HL-60/S4 (cell line): ENCODE results near the gene ADAMTS2.

Experiments
- in situ Hi-C: fragments of 300-500 bp; cut with MboI; formaldehyde crosslinking; loops from 2 replicates; pipeline ENCODE4 v1.14.3; 2022; ENCODE audit warnings: low sequenced_read_pairs

The ADAMTS2 gene

DNA sequence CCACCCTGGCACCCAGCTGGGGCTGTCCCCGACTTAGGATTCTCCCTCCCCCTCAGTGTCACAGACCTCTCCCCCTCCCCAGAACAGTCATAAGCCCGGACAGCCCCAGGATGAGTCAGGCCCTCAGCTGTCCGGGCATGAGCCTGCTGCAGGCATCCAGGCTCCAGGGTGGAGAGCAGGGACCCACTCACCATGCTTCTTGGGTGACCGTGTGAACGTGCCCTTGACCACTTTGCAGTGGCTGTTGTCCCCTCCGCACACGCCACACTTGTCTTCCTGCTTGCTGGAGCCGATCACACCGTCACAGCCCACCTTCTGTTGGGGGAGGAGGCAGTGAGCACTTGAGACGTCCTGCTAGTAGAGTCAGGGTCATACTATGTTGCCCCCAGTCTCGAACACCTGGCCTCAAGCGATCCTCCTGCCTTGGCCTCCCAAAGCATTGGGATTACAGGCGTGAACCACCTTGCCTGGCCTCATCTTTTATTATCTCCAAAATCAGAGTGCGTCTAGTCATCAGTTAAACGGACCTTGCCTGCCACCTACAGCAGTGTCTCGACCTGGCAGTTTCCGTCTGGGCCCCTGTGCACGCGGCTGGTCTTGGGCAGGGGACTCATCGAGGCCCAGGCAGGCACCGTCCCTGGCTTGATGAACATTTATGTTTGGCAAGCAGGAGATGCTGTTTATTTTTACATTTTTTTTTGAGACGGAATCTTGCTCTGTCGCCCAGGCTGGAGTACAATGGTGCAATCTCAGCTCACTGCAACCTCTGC lies 212.5 kb downstream of the ADAMTS2 start:
- in situ Hi-C loops: no loop called here

DNA sequence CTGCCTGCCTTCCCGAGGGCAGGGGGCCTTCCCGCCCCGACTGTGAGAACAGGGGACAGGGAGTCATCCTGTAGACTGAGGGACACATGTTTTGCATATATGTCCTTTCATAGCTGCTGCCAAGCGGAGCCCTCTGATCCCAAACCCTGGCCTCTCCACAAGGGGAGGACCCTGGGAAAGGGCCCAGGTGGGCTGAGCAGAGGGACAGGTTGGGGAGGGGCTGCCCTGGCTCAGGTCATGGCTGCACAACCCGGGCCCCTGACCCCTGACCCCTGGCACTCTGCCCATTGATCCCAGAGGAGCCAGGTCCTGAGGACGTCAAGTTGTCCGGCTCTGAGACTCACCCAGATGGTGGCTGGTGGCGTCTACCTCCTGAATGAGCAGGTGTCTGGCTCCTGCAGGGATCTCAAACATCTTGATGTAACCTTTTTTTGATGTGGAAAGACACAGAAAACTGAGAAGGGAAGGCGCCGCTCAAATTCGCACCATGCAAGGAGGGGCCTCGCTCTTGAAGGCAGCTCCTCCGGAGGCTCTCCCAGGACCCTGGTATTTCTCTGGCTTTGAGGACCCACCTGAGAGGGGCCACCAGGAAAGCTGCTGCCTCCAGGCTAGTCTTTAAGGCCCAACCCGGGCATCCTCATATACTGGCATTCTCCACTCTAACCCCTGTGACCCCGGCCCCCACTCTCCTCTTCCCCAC lies 213.2 kb downstream of the ADAMTS2 start:
- in situ Hi-C loops: no loop called here

DNA sequence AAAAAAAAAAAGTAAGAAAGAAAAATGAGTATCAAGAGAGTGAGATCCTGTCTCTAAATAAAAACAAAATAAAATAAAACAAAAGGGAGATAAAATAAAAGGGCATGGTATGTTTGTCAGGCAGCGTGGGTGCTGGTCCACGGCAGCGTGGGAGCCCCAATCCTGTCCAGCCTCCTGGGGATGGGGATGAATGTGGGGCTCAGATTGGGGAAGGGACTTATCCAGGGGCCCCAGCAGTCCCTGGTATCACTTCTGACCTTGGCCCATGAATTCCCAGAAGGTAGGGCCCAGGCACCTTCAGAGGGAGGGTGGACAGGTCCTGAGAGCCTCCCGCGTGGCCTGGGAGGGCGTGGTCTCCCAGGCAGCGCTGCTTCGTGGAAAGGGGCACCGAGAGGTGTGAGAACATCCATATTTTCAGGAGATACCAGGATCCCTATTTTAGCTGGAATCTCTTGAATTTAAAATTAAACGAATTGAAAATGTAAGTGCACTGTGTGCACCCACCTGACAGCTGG lies 213.9 kb downstream of the ADAMTS2 start:
- in situ Hi-C loops: no loop called here

DNA sequence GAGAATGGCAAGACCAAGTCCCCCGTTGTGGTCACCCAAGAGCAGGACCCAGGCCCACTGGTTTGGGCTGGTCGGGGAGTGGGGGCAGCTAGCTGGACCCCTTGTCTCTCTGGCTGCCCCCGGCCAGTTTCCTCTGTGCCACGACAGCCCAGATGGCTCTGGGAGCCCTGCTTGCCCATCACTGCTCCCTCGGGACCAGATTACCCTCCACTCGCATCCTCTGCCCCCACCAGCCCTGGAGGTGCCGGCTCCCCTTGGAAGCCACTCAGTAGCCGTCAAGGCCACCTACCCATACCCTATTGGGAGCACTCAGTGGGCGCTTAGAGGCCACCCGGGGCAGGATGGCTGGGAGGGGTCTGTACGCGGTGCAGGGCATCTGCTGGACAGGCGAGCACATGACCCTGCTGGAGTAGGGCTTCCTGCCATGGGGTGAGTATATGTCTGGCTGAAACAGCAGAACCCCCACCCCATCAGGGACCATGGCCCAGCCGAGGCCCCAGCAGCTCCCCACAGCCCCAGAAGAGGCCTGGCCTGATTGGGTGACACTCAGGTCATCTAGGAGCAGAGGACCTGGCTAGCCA lies 215.1 kb downstream of the ADAMTS2 start:
- in situ Hi-C loops: no loop called here

DNA sequence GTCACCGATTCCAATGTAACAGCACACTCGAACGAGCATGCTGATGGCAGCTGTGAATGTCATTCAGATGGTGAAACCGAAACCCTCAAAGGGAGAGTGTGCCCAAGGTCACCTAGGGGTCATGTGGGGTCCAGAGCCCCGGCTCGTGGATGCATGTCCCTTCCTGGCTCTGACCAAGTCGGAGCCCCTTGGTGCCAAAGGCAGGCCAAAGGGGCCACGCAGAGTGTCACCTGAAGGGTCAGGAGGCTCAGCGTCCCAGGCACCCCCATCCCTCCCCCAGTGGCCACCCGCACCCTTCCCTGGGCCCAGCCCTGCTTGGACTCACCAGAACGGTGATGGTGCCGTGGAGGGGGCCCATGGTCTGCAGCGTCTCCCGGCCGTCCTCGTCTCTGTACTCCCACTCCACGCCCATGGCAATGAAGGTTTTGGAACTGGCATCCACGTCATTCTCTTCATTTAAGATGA lies 215.6 kb downstream of the ADAMTS2 start:
- in situ Hi-C loops: no loop called here

DNA sequence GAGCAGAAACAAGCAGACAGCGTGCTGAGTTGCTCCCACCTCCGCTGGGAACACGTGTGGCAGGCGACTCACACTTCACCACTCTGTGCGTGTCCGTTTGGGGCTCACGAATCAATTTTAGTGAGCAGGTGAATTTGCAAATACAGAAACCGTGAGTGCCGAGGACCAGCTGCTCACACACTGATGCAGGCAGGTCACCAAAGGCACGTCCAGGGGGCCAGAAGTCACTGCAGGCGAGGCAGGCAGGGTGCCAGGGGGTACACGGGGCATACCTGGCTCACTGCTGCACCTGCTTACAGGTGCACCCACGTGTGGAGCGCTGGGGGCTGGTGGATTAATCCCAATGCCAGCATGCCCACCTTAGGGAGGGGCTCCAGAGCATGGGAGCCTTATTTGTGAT lies 216.3 kb downstream of the ADAMTS2 start:
- in situ Hi-C loops: no loop called here

DNA sequence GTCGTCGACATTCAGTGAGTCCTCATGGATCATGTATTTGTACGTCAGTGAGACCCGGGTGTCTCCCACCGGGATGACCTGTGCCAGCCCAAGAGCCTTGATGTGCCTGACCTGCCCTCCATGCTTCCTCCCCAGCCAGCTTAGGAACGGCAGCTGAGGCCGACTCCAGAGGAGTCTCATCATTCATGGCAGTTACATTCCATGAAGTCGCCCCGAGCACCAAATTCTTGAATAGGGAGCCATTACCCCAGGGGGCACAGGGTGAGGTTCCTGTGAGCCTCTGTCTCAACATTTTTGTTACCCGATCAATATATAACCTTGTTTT lies 217.3 kb downstream of the ADAMTS2 start:
- in situ Hi-C loops: no loop called here

DNA sequence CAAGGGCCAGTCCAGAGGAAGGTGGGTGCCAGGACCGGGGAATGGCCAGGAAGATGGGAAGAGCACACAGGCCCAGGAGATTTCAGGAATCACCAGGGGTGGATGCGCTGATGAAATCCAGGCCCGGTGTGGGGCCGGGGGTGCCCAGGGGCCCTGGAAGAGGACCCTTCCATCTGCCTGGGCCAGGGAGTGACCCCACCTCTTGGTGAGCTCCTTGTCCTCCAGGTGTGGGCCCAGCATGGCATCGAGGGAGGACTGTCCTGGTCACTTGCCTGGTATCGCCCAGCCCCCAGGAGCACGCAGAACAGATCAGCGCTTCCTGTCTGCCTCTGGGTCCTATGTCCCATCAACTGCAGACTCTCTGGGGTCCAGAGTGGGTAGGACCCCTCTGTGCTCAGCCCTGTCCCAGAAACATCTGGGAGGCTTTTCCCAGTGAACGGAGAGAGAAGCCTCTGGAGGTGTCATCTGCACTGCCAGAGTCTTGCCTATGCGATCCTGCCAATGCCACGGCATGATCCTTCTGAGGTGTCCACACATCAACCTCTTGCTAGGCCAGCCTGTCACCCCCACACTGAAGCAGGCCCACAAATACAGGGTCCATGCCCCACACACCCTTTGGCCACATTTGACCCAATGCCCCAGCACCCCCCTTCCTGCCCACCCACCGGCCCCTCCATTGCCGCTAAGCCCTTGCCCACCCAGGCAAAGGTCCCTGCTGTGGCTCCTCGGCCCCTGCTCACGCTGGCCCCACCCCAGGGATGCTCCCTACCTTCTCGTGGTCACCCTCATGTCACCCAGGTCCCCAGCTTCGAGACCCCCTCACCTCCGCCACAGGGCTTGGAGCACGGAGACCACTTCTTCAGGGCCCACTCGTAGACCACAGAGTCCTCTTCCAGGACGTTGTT lies 217.9 kb downstream of the ADAMTS2 start:
- in situ Hi-C loops: no loop called here

DNA sequence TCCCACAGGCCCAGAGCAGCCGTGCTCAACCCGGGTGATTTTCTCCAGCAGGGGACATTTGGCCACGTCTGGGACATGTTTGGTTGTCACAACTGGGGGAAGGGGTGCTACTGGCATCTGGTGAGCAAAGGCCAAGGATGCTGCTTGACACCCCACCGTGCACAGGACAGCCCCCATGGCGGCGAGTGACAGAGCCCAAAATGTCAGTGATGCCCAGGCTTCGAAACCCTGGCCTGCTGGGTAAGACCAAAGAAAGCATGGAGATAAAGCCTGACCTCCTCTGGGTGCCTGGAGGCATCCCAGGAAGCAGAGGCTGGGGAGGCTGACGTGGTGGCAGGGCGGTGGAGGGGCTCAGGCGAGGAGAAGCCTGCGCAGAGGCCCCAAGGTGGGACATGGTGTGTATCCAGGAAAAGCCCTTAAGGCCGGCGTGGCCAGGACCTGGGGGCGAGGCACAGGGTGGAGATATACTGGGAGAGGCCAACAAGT lies 218.7 kb downstream of the ADAMTS2 start:
- in situ Hi-C loops: no loop called here

DNA sequence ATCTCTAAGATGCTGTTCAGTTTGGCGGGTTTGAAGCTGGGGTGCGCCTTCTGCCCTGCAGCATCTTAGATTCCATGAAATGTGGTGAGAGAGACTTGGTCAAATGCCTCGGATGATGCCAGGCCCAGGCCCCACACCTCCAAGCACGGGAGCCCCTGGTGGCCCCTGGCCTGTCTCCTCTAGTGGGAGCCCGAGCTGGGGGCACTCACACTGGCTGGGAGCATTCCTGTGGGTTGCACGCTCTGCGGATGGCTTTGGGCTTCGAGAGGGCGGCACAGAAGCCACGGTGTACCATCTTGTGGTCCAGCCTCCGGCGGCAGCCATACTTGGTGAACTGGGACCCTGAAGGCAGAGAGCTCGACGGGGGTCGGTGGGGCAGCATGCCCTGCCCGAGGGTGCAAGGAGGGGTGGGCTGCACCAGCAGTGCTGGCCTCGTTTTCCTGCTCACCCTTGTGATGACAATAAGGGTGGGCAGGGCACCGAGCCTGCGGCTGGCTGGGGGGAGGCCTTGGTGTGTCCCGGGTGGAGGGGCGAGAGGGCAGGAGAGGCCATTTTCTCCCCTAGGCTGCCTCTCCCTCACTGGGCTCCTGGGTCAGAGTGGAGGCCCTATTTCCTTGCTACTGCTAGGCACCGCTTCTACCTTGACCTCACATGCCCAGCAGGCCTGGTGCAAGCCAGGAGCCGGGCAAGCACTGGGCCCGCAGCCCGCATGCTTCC lies 219.3 kb downstream of the ADAMTS2 start:
- in situ Hi-C loops: no loop called here

DNA sequence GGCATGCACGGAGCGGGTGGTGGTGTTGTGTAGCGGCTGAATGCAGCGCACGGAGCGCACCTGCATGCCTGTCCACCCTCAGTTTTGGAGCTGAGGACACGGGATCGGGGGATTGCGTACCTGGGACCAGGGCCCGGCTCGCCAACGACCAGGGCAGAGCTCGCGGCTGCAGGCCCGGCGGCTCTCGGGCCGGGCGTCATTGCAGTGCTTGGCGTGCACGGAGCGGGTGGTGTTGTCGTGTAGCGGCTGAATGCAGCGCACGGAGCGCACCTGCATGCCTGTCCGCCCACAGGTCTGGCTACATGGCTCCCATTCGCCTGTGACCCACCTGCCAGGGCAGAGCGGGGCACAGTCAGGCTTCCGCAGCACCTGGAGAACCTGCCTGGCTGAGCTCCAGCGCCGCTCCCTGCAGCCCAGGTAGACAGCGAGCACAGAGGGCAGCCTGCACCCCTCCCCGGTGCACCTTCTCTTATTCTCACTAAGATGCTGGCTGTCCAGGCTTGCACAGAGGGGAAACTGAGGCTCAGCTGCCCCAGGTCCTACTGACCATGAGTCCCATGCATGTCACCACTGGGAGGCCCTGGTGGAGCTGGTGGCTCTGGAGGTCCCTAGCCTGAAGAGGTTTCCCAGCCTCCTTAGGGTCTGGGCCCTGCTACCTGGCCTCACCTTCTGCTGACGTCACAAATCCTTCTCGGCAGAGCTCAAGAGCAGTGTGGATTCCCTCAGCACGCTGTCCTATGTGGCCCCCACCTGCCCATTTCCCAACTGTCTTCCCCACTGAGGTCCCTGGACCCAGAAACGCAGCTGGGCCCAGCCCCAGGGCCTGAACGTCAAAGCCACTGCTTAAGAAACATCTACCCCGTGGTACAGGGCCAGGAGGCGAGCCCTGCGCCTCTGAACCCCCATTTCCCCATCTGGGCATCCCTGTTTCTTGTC lies 220.1 kb downstream of the ADAMTS2 start:
- in situ Hi-C loops: no loop called here

DNA sequence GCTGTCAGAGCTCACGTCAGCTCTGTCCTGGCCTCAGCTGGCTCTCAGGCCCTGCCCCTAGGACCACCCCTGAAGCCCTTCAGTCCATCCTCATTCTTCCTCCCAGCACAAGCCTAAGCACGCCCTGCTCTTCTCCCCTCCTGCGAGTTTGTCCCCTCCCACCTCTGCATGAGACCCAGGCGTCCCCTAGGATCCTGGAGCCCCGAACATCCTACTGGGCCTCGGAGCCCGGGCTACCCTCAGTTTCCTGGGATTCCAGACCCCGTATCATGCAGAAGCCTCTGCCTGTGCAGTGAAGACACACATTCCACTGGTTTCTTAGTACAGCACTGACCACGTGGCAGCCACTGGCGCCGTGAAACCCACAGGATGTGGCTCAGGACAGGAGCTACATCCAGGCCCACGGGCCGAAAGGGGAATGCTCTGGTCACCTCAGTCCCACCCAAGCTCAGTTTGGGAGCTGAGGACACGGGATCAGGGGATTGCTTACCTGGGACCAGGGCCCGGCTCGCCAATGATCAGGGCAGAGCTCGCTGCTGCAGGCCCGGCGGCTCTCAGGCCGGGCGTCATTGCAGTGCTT lies 220.9 kb downstream of the ADAMTS2 start:
- in situ Hi-C loops: no loop called here

DNA sequence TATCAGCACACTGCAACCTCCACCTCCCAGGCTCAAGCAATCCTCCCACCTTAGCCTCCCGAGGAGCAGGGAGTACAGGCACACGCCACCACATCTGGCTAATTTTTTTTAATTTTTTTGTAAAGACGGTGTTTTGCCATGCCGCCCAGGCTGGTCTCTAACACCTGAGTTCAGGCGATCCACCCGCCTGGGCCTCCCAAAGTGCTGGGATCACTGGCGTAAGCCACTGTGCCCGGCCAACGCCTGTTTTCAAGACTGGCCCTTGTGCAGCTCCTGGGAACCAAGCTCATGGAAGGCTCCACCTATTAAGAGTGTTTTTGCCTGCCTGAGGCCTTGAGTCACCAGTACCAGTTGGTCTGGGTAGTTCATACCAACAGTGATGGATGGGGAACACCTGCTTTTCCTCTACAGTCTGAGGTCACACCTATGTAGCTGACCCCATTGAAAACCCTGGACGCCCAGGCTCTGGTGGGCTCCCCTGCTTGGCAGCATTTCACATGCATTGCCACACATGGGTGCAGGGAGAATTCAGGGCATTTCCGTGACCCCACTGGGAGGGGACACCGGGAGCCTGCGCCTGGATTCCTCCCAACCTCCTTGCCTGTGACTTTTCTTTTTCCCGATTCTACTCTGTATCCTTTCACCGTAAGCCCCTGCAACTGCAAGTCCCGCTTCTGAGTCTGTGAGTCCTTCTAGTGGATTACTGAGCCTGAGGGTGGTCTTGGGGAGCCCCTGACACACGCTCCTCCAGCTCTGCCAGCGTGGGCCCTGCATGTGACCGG lies 221.6 kb downstream of the ADAMTS2 start:
- in situ Hi-C loops: no loop called here

DNA sequence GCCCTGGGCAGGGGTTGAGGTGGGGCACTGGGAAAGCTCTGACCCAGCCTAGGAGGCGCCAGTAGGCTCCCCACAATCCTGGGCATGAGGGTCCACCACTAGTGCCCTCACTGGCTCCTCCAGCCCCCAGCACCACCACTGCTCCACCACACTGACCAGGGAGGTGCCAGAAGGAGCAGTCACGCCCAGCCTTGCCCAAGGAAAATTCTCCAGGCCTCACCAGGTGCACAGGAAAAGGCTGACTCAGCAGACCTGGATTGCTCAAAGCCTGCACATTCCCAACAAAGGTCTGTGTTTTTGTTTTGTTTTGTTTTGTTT lies 222.2 kb downstream of the ADAMTS2 start:
- in situ Hi-C loops: no loop called here

DNA sequence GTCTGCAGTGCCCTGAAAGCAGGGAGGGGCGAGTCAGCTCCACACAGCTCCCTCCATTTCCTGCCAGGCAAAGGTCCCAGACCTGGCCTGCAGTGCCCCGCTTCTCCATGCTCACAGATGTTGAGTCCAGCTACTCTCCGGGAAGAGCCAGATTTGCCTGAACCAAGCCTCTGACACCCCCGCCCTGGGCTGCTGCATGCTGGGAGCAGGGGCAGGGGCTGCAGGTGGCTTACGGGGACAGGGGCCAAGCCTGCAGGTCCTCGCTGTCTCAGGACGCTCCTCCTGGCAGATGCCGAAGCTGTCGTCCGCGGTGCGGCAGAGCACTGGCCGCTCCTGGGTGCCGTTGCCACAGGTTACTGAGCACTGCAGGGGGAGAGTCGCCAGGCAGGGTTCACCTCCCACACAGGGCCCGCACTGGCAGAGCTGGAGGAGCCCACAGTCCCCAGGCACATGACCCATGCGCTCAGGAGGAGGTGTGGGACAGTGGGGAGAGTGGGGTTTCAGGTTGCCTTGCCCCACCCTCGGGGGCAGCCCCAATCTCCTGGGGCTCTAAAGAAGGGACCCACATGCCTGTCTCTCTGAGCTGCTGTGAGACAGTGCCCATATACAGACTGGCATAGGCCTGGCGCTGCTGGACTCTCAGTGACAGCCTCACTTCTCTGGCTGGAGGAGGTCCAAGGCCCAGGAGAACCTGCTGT lies 222.7 kb downstream of the ADAMTS2 start:
- in situ Hi-C loops: no loop called here

DNA sequence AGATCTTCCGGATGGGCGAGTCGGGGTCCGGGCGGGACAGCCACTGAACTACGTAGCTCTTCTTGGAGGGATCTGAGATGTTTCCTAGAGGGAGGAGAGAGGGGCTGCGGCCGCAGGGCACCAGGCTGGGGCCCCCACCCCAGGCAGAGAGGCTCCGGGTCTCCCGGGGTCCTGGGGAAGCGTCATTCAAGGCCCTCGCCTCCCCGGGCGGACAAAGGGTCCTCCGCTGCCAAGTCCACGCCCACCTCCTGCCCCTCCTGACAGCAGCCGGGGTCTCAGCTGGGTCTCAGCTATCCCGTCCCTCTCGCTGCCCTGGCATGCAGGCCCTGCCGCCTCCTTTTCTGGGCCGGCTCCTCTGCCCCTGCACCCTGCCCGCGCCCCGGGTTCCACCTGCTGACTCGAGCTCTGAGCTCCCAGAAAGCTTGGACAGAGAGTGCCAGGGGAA lies 223.6 kb downstream of the ADAMTS2 start:
- in situ Hi-C loops: no loop called here

DNA sequence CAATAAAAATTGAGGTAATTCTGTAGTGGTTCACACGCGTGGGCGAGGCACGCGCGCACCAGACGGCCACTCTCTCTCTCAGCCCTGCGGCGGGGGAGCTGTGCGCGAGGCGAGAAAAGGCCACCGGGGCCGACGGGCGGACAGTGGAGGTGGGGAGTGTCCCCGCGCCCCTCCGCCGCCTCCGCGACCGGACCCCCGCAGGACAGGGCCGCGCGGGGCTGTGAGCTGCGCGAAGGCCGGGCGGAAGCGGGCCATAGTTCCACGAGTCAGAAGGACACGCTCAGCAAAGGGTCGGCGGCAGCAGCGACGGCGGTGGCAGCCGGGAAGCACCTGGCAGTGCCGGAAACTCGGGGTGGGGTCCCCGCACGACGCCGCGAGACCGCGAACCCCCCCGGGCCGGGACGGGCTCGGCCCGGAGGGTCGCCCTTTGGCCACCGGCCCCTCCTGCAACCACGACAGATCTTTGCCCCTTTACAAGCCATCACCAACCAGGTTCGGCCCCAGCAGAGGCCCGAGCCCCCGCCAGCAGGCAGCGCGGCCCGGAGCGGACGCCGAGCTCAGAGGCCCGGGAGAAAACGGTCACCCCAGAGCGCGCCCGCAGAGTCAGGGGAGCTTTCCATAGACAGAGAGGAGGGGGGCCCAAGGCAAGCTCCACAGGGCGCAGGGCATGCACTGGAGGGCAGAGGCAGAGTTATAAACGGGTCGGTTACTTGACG lies 224.2 kb downstream of the ADAMTS2 start:
- in situ Hi-C loops: no loop called here
